Effector memory CD8-positive, alpha-beta T cell (primary cell): ENCODE results near the gene MED13L.

Experiments
- ATAC-seq: fragments of 150-1000 bp; cut with Tn5 transposase; replicated peaks from 2 replicates; pipeline ENCODE4 v1.10.0; 2021; ENCODE audit warnings: mild to moderate bottlenecking, moderate library complexity
- DNase-seq, 3 experiments: peaks; one replicate each; pipeline ENCODE4 v3.0.0; 2021
- H3K27ac Mint-ChIP-seq, 2 donors: one replicate each; pipeline ENCODE4 v1.8.0; 2022; ENCODE audit warnings: mild to moderate bottlenecking in 2 of 2, mixed read lengths in 2 of 2, moderate library complexity in 2 of 2
- H3K27me3 Mint-ChIP-seq, 2 donors: one replicate each; pipeline ENCODE4 v1.8.0; 2022; ENCODE audit warnings: mixed read lengths in 2 of 2
- H3K36me3 Mint-ChIP-seq: one replicate; pipeline ENCODE4 v1.8.0; 2022; ENCODE audit warnings: mild to moderate bottlenecking, moderate library complexity, mixed read lengths; ENCODE audit not compliant: insufficient read depth
- H3K4me1 Mint-ChIP-seq, 2 donors: one replicate each; pipeline ENCODE4 v1.8.0; 2022; ENCODE audit warnings: low read depth in 2 of 2, mixed read lengths in 2 of 2
- H3K4me3 Mint-ChIP-seq, 2 donors: one replicate each; pipeline ENCODE4 v1.8.0; 2022; ENCODE audit warnings: mild to moderate bottlenecking in 2 of 2, mixed read lengths in 2 of 2, moderate library complexity in 2 of 2
- H3K9me3 Mint-ChIP-seq, 2 donors: one replicate each; pipeline ENCODE4 v1.8.0; 2022; ENCODE audit warnings: mixed read lengths in 2 of 2

The MED13L gene

GRCh38 chr12:115947696-115948062, 329.8 kb downstream of the MED13L start:
- DNase-seq (no peak), ATAC-seq (no peak)
- H3K27me3 Mint-ChIP-seq = peaks cover 0 to 10% of the 10 kb centered on the region in 2 donors
- H3K27ac Mint-ChIP-seq = no peak overlapping the region
- no peak overlapping the region for H3K4me3 Mint-ChIP-seq
- no peaks in the 10 kb centered on the region for H3K9me3 Mint-ChIP-seq
- H3K36me3 Mint-ChIP-seq = peaks cover 22% of the 10 kb centered on the region
- no peaks in the 10 kb centered on the region for H3K4me1 Mint-ChIP-seq

GRCh38 chr12:115946867-115947695, 330.4 kb downstream of the MED13L start:
- Mint-ChIP-seq H3K4me1 (no peaks in the 10 kb centered on the region), H3K4me3 (no peak overlapping the region), H3K27me3 (peaks cover 0 to 10% of the 10 kb centered on the region in 2 donors), H3K36me3 (peaks cover 22% of the 10 kb centered on the region), H3K9me3 (no peaks in the 10 kb centered on the region), H3K27ac (no peak overlapping the region)
- ATAC-seq (no peak), DNase-seq (no peak)

- DNase-seq (no peak), ATAC-seq (no peak)
- H3K4me1 Mint-ChIP-seq = no peaks in the 10 kb centered on the region
- H3K9me3 Mint-ChIP-seq = no peaks in the 10 kb centered on the region
- no peak overlapping the region for H3K27ac Mint-ChIP-seq
- peaks cover 19% of the 10 kb centered on the region for H3K36me3 Mint-ChIP-seq
- H3K27me3 Mint-ChIP-seq = peaks cover 3 to 15% of the 10 kb centered on the region in 2 donors
- no peak overlapping the region for H3K4me3 Mint-ChIP-seq
These were observed 331.4 kb downstream of the MED13L start for GRCh38 chr12:115946092-115946491.

GRCh38 chr12:115945491-115945885, 332.0 kb downstream of the MED13L start:
- no peaks in the 10 kb centered on the region for H3K4me1 Mint-ChIP-seq
- H3K9me3 Mint-ChIP-seq = no peaks in the 10 kb centered on the region
- no peak overlapping the region for H3K27ac Mint-ChIP-seq
- DNase-seq (no peak), ATAC-seq (no peak)
- H3K4me3 Mint-ChIP-seq = no peak overlapping the region
- H3K27me3 Mint-ChIP-seq = peaks cover 8 to 21% of the 10 kb centered on the region in 2 donors
- H3K36me3 Mint-ChIP-seq = peaks cover 19% of the 10 kb centered on the region

- peaks cover 8 to 26% of the 10 kb centered on the region in 2 donors for H3K27me3 Mint-ChIP-seq
- no peaks in the 10 kb centered on the region for H3K9me3 Mint-ChIP-seq
- DNase-seq (no peak), ATAC-seq (no peak)
- H3K4me1 Mint-ChIP-seq = no peaks in the 10 kb centered on the region
- peaks cover 18% of the 10 kb centered on the region for H3K36me3 Mint-ChIP-seq
- no peak overlapping the region for H3K4me3 Mint-ChIP-seq
- no peak overlapping the region for H3K27ac Mint-ChIP-seq
These were observed 332.5 kb downstream of the MED13L start for GRCh38 chr12:115944837-115945490.

GRCh38 chr12:115944392-115944742, 333.1 kb downstream of the MED13L start:
- Mint-ChIP-seq H3K4me1 (no peaks in the 10 kb centered on the region), H3K9me3 (no peaks in the 10 kb centered on the region), H3K36me3 (peaks cover 13% of the 10 kb centered on the region), H3K4me3 (no peak overlapping the region), H3K27me3 (peaks cover 8 to 28% of the 10 kb centered on the region in 2 donors), H3K27ac (no peak overlapping the region)
- ATAC-seq = no peak
- DNase-seq = no peak

GRCh38 chr12:115943630-115944391, 333.7 kb downstream of the MED13L start:
- Mint-ChIP-seq H3K4me3 (no peak overlapping the region), H3K4me1 (no peaks in the 10 kb centered on the region), H3K27ac (no peak overlapping the region), H3K27me3 (peaks cover 8 to 28% of the 10 kb centered on the region in 2 donors), H3K36me3 (peaks cover 13% of the 10 kb centered on the region), H3K9me3 (peaks cover 0 to 2% of the 10 kb centered on the region in 2 donors)
- ATAC-seq (no peak), DNase-seq (no peak)

GRCh38 chr12:115943310-115943629, 334.2 kb downstream of the MED13L start:
- peaks cover 11% of the 10 kb centered on the region for H3K36me3 Mint-ChIP-seq
- peaks cover 8 to 28% of the 10 kb centered on the region in 2 donors for H3K27me3 Mint-ChIP-seq
- no peak for DNase-seq
- no peak overlapping the region for H3K4me3 Mint-ChIP-seq
- peaks cover 0 to 4% of the 10 kb centered on the region in 2 donors for H3K9me3 Mint-ChIP-seq
- H3K4me1 Mint-ChIP-seq = no peaks in the 10 kb centered on the region
- ATAC-seq = no peak
- H3K27ac Mint-ChIP-seq = no peak overlapping the region

- H3K9me3 Mint-ChIP-seq = peaks cover 0 to 4% of the 10 kb centered on the region in 2 donors
- no peak overlapping the region for H3K27ac Mint-ChIP-seq
- DNase-seq (no peak), ATAC-seq (no peak)
- peaks cover 10% of the 10 kb centered on the region for H3K36me3 Mint-ChIP-seq
- no peaks in the 10 kb centered on the region for H3K4me1 Mint-ChIP-seq
- H3K4me3 Mint-ChIP-seq = no peak overlapping the region
- H3K27me3 Mint-ChIP-seq = peaks cover 13 to 28% of the 10 kb centered on the region in 2 donors
These were observed 335.1 kb downstream of the MED13L start for GRCh38 chr12:115942346-115942745.

- ATAC-seq (no peak), DNase-seq (no peak)
- Mint-ChIP-seq H3K27me3 (peaks cover 13 to 28% of the 10 kb centered on the region in 2 donors), H3K4me1 (no peaks in the 10 kb centered on the region), H3K36me3 (peaks cover 10% of the 10 kb centered on the region), H3K9me3 (peaks cover 0 to 4% of the 10 kb centered on the region in 2 donors), H3K4me3 (no peak overlapping the region), H3K27ac (no peak overlapping the region)
These were observed 336.1 kb downstream of the MED13L start for GRCh38 chr12:115941362-115941761.

GRCh38 chr12:115938794-115939377, 338.6 kb downstream of the MED13L start:
- Mint-ChIP-seq H3K4me3 (no peak overlapping the region), H3K9me3 (peaks cover 0 to 4% of the 10 kb centered on the region in 2 donors), H3K27me3 (peaks cover 13 to 26% of the 10 kb centered on the region in 2 donors), H3K4me1 (no peaks in the 10 kb centered on the region), H3K27ac (no peak overlapping the region), H3K36me3 (peaks cover 6% of the 10 kb centered on the region)
- DNase-seq (no peak), ATAC-seq (no peak)

GRCh38 chr12:115936997-115937916, 340.2 kb downstream of the MED13L start:
- peaks cover 0 to 4% of the 10 kb centered on the region in 2 donors for H3K9me3 Mint-ChIP-seq
- DNase-seq = no peak
- peaks cover 13 to 18% of the 10 kb centered on the region in 2 donors for H3K27me3 Mint-ChIP-seq
- no peak overlapping the region for H3K27ac Mint-ChIP-seq
- H3K4me3 Mint-ChIP-seq = no peak overlapping the region
- no peaks in the 10 kb centered on the region for H3K4me1 Mint-ChIP-seq
- no peak for ATAC-seq
- H3K36me3 Mint-ChIP-seq = no peaks in the 10 kb centered on the region
